T-helper 2 cell treated with Interferon-gamma antibody and Interleukin-4, amounts not matched to agents 5 μg/mL and 100 μg/mL, for 36 hours (primary cell): ENCODE results near the gene TBC1D3I.
"Not testable (repeated sequence)": the region's sequence is repeated elsewhere in the genome, so short reads cannot be mapped to it uniquely, and the experiment has no call there.

ENCODE experiments used
- DNase-seq: peaks from one replicate; pipeline ENCODE4 v3.0.0; 2021; ENCODE audit warnings: low spot score
- H3K27ac Mint-ChIP-seq: one replicate; pipeline ENCODE4 v1.8.0; 2021; ENCODE audit warnings: mild to moderate bottlenecking, mixed read lengths
- H3K27me3 Mint-ChIP-seq: one replicate; pipeline ENCODE4 v1.8.0; 2021; ENCODE audit warnings: low read depth, mixed read lengths
- H3K36me3 Mint-ChIP-seq: one replicate; pipeline ENCODE4 v1.8.0; 2021; ENCODE audit warnings: low read depth, mixed read lengths
- H3K4me1 Mint-ChIP-seq: one replicate; pipeline ENCODE4 v1.8.0; 2021; ENCODE audit warnings: low read depth, mixed read lengths
- H3K4me3 Mint-ChIP-seq: one replicate; pipeline ENCODE4 v1.8.0; 2022; ENCODE audit warnings: mild to moderate bottlenecking, moderate library complexity, mixed read lengths
- H3K9me3 Mint-ChIP-seq: one replicate; pipeline ENCODE4 v1.8.0; 2021; ENCODE audit warnings: mixed read lengths

TBC1D3I gene

GRCh38 chr17:36212966-36213365 lies 51.4 kb downstream of the TBC1D3I start:
- Mint-ChIP-seq H3K27me3 (peaks cover 8% of the 10 kb centered on the region), H3K27ac (no peak overlapping the region), H3K4me3 (no peak overlapping the region), H3K9me3 (no peaks in the 10 kb centered on the region), H3K36me3 (no peaks in the 10 kb centered on the region), H3K4me1 (peaks cover 2% of the 10 kb centered on the region)
- DNase-seq = no peak

GRCh38 chr17:36212272-36212605 lies 52.1 kb downstream of the TBC1D3I start:
- Mint-ChIP-seq H3K36me3 (no peaks in the 10 kb centered on the region), H3K9me3 (no peaks in the 10 kb centered on the region), H3K27me3 (peaks cover 9% of the 10 kb centered on the region), H3K4me1 (peaks cover 2% of the 10 kb centered on the region), H3K27ac (no peak overlapping the region), H3K4me3 (no peak overlapping the region)
- DNase-seq = no peak

GRCh38 chr17:36211484-36212271 lies 52.7 kb downstream of the TBC1D3I start:
- peaks cover 11% of the 10 kb centered on the region for H3K27me3 Mint-ChIP-seq
- DNase-seq, H3K36me3 Mint-ChIP-seq, H3K4me3 Mint-ChIP-seq, H3K4me1 Mint-ChIP-seq, H3K9me3 Mint-ChIP-seq, H3K27ac Mint-ChIP-seq: not testable (repeated sequence)

GRCh38 chr17:36210439-36211211 lies 53.7 kb downstream of the TBC1D3I start, which contains the start of gene CCL4L2:
Gene CCL4L2, plus strand, starts transcription at chr17:36211063.
- H3K4me1 Mint-ChIP-seq, H3K4me3 Mint-ChIP-seq, DNase-seq, H3K9me3 Mint-ChIP-seq, H3K27ac Mint-ChIP-seq, H3K36me3 Mint-ChIP-seq: not testable (repeated sequence)
- H3K27me3 Mint-ChIP-seq = peaks cover 15% of the 10 kb centered on the region

- peaks cover 9% of the 10 kb centered on the region for H3K4me1 Mint-ChIP-seq
- no peak overlapping the region for H3K4me3 Mint-ChIP-seq
- DNase-seq = no peak
- H3K9me3 Mint-ChIP-seq = no peaks in the 10 kb centered on the region
- H3K27ac Mint-ChIP-seq = no peak overlapping the region
- H3K36me3 Mint-ChIP-seq = no peaks in the 10 kb centered on the region
- H3K27me3 Mint-ChIP-seq = peaks cover 19% of the 10 kb centered on the region
Observed at GRCh38 chr17:36209575-36209974, 54.8 kb downstream of the TBC1D3I start.

GRCh38 chr17:36207383-36207782 lies 57.0 kb downstream of the TBC1D3I start:
- H3K4me1 Mint-ChIP-seq, H3K9me3 Mint-ChIP-seq, H3K27ac Mint-ChIP-seq, H3K36me3 Mint-ChIP-seq, H3K4me3 Mint-ChIP-seq, DNase-seq: not testable (repeated sequence)
- peaks cover 19% of the 10 kb centered on the region for H3K27me3 Mint-ChIP-seq

GRCh38 chr17:36206486-36206821 lies 57.9 kb downstream of the TBC1D3I start:
- H3K9me3 Mint-ChIP-seq, H3K36me3 Mint-ChIP-seq, H3K4me3 Mint-ChIP-seq, H3K4me1 Mint-ChIP-seq, DNase-seq, H3K27ac Mint-ChIP-seq: not testable (repeated sequence)
- H3K27me3 Mint-ChIP-seq = peaks cover 19% of the 10 kb centered on the region

GRCh38 chr17:36205637-36206485 lies 58.5 kb downstream of the TBC1D3I start:
- Mint-ChIP-seq H3K27me3 (peaks cover 20% of the 10 kb centered on the region), H3K4me1 (peaks cover 9% of the 10 kb centered on the region), H3K4me3 (no peak overlapping the region), H3K27ac (no peak overlapping the region), H3K9me3 (no peaks in the 10 kb centered on the region), H3K36me3 (no peaks in the 10 kb centered on the region)
- no peak for DNase-seq

- H3K4me3 Mint-ChIP-seq = no peak overlapping the region
- no peaks in the 10 kb centered on the region for H3K36me3 Mint-ChIP-seq
- peaks cover 8% of the 10 kb centered on the region for H3K4me1 Mint-ChIP-seq
- H3K27ac Mint-ChIP-seq = no peak overlapping the region
- H3K27me3 Mint-ChIP-seq = peaks cover 19% of the 10 kb centered on the region
- no peak for DNase-seq
- no peaks in the 10 kb centered on the region for H3K9me3 Mint-ChIP-seq
Observed at GRCh38 chr17:36204724-36205500, 59.5 kb downstream of the TBC1D3I start.
